ENCODE data around the gene ZNF524.
"Not testable (repeated sequence)": the region's sequence is repeated elsewhere in the genome, so short reads cannot be mapped to it uniquely, and the experiment has no call there.

ZNF524 gene, protein sequence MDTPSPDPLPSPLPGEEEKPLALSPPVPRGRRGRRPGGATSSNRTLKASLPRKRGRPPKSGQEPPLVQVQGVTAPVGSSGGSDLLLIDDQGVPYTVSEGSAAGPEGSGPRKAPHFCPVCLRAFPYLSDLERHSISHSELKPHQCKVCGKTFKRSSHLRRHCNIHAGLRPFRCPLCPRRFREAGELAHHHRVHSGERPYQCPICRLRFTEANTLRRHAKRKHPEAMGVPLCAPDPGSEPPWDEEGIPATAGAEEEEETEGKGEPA

GRCh38 chr19:55599842-55600661 lies at the start of gene ZNF524:
Gene ZNF524 (plus strand): TSS chr19:55600288. CDS start chr19:55602113, 1,825 bp downstream.
- DNase-seq (ENCODE audit: low read depth), result peak; percentile 84

DNA sequence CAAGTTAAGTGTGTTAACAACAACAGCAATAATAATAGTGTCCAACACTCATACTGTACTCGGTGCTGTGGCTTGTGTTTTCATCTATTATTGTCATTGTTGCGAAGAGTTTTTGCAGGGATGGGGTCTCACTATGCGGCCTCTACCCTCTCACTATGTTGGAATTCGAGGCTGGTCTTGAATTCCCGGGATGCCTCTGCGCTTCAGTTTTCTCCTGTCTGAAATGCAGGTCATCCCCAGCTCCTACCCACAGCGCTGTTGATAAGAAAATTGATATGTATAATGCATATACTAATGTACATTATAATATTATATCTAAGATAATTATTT lies 49.8 kb upstream of the ZNF524 start:
- DNase-seq (ENCODE audit: low read depth), result peak; percentile 43

GRCh38 chr19:55552206-55552605 lies 47.9 kb upstream of the ZNF524 start:
- no peak for DNase-seq (ENCODE audit: low read depth)

DNA sequence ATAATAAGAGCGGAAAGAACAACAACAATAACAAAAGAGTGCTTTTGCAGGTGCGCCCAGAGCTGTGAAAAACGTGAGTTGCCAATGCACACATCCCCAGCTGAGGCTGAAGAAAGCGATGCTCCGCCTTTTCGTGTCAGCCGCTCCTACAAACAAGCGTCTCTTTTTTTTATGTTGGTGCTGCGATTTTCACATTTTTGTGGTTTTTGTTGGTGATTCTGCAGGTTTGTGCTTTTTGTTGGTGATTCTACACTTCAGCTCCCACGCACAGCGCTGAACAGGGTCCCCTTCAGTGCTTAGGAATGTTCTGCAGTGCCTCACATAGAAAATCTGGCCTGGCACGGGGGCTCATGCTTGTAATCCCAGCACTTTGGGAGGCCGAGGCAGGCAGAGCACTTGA lies 47.5 kb upstream of the ZNF524 start:
- DNase-seq (ENCODE audit: low read depth), result peak; percentile 71

DNA sequence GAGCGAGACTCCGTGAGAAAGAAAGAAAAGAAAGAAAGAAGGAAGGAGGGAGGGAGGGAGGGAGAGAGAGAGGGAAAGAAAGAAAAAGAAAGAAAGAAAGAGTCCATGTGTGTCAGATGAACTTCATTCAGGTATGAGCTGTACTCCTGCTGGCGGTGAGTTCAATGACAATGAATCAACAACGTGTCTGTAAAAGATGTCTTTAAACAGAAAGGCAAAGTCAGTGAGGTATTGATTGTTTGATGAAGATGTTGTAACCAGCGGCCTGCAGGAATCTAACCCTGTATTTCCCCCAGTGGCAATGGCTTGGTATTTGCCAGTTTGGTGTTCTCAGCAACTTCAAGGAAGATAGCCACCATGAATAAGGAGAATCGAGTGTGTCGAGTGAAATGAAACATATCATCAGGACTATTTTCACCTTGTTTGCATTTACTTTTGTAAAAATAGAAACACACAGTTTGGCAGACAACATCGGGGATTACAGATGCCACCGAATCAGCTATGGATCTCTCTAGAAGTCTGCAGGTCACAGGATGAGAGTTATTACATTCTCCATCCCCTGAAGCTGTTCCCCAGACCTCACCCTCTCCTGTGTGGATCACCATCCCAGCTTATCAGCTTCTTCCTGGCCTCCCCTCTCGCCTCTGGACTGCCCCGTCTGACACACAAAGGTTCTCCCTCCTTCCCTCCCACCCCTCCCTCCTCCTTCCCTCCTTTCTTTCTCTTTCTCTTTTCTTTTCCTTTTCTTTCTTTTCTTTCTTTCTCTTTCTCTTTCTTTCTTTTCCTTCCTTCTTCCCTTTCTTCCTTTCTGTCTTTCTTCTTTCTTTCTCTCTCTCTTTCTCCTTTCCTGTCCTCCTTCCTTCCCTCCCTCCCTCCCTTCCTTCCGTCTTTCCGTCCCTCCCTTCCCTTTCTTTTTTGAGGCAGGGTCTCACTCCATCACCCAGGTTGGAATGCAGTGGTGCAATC lies 46.6 kb upstream of the ZNF524 start:
- no peak for DNase-seq (ENCODE audit: low read depth)

DNA sequence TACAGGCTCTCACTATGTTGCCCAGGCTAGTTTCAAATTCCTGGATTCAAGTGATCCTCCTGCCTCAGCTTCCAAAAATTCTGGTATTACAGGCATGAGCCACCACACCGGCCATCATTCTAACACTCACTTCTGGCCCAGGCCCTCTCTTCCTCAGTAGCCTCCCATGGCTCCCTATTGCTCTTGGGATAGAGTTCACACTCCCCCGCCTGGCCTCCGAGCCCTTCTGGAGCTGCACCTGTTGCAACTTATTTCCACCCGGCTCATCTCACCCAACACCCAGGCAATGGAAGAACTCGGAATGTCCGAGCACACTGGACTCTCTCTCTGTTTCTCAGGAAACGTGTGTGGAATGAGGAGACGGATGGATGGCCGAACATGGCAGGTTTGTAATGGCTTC lies 45.8 kb upstream of the ZNF524 start:
- no peak for DNase-seq (ENCODE audit: low read depth)

GRCh38 chr19:55554741-55555152 lies 45.3 kb upstream of the ZNF524 start:
- DNase-seq (ENCODE audit: low read depth), result no peak

DNA sequence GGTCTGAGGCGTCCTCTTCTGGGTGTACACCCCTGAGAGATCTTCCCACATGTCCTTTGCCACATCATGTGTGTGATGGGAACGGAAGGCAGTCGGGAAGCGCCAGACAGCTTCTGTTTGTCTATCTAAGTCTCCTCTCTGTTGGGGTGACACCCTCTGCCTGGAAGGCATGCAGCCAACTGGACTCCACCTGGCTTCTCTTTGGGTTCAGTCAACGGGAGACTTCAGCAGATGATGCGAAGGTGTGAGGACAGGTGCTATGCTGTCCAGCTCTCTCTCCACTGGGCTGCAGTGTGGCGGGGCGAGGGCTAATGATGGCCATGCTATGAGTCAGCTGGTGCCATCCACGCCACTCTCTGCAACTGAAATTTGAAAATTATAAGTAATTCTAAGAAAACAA lies 40.4 kb upstream of the ZNF524 start:
- no peak for DNase-seq (ENCODE audit: low read depth)

- no peak for DNase-seq (ENCODE audit: low read depth)
Observed at GRCh38 chr19:55563261-55563690, 36.8 kb upstream of the ZNF524 start.

- DNase-seq (ENCODE audit: low read depth), result no peak
Observed at GRCh38 chr19:55566823-55567222, 33.3 kb upstream of the ZNF524 start.

DNA sequence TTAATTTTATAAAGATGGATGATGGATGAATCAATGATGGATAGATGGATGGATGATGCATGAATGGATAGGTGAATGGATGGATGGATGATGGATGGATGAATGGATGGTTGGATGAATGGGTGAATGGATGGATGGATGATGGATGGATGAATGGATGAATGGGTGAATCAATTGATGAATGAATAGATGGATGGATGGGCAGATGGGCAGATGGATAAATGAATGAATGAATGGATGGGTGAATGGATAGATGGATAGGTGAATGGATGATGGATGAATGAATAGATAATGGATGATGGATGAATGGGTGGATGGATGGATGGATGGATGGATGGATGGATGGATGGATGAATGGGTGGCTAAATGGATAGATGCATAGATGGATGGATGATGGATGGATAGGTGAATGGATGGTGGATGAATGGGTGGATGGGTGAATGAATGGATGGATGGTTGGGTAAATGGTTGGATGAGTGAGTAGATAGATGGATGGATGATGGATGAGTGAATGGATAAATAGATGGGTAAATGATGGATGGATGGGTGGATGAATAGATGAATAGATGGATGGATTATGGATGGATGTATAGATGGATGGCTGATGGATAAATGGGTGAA lies 32.3 kb upstream of the ZNF524 start:
- no peak for DNase-seq (ENCODE audit: low read depth)

- not testable (repeated sequence) for DNase-seq (ENCODE audit: low read depth)
Observed at GRCh38 chr19:55569477-55569876, 30.6 kb upstream of the ZNF524 start.

GRCh38 chr19:55573929-55574328 lies 26.2 kb upstream of the ZNF524 start:
- DNase-seq (ENCODE audit: low read depth), result not testable (repeated sequence)

DNA sequence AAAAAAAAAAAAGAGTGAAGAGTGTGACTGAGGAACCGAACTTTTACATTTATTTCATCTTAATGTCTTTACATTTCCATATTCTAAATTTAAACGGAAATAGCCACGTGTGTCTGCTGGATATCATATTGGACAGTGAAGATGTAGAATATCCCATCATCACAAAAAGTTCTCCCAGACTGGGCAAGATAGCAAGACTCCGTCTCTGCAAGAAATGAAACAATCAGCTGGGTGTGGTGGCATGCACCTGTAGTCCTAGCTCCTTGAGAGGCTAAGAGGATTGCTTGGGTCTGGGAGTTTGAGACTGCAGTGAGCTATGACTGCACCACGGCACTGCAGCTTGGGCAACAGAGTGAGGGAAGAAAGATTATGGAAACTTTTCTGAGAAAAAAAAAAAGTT lies 23.3 kb upstream of the ZNF524 start:
- no peak for DNase-seq (ENCODE audit: low read depth)

DNA sequence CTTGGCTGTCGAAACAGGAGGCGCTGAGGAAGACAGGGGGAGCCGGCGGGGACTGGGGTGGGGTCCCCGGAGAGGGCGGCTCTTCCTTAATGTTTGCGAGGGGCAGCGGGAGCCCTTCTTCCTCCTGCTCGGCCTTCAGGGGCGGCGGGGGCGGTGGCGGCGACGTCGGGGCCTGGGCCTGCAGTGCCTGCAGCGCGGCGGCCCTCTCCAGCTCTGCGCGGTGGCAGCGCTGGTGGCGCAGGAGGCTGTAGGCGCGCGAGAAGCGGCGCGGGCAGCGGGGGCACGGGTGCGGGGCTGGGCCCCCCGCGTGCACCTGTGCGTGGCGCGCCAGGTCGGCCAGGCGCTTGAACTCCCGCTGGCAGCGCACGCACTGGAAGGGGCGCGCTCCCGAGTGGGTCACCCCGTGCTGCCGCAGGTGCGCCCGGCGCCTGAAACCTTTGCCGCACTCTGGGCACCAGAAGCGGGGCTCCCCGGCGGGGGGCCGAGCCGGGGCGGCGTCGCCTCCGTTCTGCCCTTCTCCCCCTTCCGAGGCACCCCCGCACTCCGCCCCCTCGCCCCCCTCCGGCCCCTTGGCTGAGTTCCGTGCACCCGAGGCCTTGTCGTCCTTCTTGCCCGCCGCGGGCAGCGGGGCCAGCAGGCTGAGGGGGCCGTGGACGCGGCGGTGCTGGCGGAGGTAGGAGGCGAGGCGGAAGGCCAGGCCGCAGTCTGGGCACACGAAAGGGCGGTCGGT lies 21.9 kb upstream of the ZNF524 start:
- no peak for DNase-seq (ENCODE audit: low read depth)

DNA sequence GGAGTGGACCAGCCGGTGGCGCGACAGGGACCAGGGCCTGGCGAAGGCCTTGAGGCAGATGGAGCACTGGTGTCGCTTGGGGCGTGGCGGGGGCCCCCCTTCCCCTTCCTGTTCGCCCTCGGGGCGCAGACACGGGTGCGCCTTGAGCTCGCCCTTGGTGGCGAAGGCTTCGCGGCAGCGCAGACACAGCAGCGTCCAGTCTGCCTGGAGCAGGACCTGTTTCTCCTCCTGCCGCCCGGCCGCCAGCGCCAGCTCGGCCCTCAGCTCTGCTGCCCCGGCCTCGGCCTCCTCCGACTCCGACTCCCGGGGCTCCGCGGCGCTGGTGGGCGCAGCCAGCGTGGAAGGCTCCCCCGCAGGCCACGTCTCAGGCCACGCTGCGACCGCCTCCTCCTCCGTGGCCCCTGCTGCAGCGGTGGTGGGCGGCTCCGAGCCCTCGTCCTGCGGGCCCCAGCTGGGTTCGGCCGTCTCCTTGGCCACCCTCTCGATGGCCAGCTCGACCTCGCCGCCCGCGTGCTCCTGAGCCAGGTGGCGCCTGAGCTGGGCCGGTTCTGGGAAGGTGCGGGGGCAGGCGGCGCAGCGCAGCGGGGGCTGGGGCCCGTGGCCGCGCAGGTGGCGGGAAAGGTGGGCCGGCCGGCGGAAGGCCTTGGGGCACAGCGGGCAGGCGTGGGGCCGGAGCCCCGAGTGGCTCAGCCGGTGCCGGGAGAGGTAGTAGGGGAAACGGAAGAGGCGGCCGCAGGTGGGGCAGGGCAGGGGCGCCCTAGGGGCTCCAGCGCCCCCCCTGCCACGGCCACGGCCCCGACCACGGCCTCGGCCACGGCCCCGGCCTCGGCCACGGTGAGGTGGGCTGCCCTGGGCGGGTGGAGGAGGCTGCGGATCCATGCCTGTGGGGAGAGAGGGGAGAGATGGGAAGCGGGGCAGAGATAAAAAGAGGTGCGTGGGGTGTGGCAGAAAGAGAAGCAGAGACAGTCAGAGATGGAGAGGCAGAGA lies 21.0 kb upstream of the ZNF524 start:
- no peak for DNase-seq (ENCODE audit: low read depth)

DNA sequence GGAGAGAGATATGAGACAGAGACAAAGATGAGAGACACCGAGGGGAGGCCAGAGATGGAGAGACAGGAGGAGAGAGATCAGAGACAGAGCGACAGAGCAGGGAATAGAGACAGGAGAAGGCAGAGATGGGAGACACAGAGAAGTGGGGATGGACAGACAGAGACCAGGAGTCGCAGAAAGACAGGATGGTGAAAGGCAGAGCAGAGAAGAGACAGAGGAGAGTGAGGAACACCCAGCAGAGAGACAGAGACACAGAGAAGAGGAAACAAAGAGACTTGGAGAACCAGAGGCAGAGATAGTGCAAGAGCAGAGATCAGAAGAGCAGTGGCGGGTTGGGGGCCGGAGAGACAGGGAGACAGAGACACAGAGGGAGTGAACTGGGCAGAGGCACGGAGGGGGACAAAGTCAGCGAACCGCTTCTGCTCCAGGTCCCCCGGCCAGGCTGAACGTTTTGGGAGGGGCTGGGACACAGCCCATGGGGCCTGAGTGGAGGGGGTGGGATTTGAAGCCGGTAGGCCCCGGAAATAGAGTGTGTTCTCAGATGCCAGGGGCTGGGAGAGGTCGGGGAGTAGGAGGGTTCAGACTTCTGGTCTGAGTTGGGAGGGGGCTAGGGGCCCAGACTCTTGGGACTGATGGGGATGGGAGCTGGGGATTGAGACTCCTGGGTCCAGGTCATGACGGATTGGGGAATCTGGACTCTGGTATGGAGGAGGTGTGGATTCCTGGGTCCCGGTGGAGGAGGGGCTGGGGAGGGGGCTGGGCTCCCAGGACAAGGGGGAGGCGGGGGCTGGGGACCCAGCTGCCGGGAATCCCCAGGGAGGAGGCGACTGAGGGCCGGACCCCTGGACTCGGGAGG lies 20.1 kb upstream of the ZNF524 start:
- peak; percentile 27 for DNase-seq (ENCODE audit: low read depth)

- peak; percentile 90 for DNase-seq (ENCODE audit: low read depth)
Observed at GRCh38 chr19:55580628-55581144, 19.4 kb upstream of the ZNF524 start, which contains the start of gene ZNF579. Gene ZNF579 (minus strand): TSS chr19:55580848. CDS start chr19:55579639, 1,209 bp downstream.
